GM21619 (cell line): ENCODE measurements around the gene ZNF444.
A peak's percentile ranks its signal among the peaks of the same experiment; 100 is the strongest.
"Not testable (repeated sequence)": the region's sequence is repeated elsewhere in the genome, so short reads cannot be mapped to it uniquely, and the experiment has no call there.

Experiments
- ATAC-seq: cut with Tn5 transposase; IDR thresholded peaks from one replicate; pipeline ENCODE4 v1.9.1; 2021; ENCODE audit not compliant: unreplicated experiment

Gene ZNF444

DNA sequence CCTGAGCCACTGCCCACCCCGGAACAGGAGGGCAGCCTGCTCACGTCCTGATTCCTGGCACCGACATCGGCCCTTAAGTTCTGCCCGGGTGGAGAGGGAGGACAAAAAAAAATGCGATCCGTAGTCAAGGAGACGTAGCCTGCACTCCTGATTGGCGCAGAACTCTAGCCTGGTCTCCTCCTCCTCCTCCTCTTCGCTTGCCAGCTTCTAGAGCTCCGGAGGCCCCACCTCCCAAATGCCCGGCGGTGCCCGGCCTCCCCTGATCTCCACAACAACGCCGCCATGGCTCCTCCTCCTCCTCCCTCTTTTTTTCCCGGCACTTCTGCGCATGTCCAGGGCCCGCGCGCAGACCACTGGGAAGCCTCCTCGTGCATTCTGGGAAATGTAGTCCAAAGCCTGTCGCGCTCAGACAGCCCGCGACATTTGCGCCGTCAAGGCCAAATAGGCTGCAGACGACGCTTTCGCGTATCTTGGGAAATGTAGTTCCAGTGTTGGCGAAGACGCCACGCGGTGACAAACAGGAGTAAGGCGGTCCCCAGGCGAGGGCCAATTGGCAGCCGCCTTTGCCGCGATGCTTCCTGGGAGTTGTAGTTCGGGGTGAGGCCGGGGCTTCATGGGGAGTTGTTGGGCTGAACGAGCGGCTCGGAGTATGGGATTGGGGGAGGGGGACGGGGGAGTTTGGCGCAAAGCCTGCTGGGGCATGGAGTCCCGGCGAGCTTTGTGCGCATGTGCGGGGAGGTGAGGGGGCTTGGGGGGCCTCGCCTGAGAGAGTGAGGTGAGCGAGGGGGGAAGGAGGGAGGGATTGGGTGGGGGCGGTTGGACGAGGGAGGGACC is at the start of gene ZNF444:
TSS of gene ZNF444 (plus strand) at position 705 of the 834 bp plus-strand sequence. CDS start 5,625 bp downstream, outside the sequence.
- peak; percentile 91 for ATAC-seq

DNA sequence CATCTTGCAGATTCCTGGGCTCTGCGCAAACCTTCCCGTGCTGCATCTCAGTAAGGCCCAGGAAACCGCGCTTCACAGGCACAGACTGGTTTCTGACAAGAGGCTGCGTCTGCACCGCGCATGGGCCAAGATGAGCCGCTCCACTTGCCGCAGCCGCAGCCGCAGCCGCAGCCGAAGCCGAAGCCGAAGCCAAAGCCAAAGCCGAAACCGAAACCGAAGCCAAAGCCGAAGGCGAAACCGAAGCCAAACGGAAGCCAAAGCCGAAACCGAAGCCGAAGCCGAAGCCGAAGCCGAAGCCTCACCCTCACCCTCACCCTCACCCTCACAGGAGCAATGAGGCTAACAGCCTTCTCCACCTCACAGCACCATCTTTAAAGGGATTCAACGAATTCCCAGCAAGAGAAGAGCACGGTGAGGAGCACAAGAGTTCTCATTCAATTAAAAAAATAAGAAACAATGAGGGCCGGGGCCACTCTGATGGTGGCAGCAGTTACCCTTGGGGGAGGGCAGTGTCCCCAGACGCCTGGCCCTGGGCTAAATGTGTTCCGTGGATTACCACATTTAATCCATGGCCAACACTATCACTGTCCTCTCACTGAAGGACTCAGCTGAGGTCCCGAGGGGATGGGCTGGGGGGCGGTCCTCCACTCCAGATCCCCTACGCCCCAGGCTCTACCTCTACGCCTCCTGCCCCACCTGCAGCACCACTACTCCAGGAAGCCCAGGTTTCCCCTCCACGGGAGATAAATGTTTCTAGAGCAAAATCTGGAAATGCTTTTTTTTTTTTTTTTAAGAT is 49.1 kb upstream of the ZNF444 start:
- ATAC-seq = no peak

DNA sequence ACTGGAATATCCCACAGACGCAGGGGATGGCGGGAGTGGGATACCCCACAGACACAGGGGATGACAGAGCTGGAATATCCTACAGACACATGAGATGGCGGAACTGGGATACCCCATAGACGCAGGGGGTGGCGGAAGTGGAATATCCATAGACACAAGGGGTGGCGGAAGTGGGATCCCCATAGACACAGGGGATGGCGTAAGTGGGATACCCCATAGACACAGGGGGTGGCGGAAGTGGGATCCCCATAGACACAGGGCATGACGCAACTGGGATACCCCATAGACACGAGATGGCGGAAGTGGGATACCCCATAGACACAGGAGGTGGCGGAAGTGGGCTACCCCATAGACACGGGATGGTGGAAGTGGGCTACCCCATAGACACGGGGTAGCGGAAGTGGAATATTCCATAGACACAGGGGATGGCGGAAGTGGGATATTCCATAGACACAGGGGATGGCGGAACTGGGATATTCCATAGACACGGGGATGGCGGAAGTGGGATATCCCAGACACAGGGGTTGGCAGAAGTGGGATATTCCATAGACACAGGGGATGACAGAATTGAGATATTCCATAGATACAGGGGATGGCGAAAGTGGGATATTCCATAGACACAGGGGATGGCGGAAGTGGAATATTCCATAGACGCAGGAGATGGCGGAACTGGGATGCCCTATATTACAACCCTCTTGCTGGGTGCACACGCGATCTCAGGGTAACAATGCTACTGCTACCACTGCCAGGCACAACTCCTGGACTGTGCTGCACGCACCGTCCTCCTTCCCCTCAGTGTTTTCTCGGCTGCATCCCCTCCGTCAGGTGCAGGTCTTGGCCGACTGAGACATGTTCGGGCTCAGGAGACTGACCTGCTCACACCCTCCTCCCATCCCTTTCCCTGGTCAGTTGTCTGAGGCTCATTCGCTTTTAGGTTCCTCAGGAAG is 48.1 kb upstream of the ZNF444 start:
- no peak for ATAC-seq

DNA sequence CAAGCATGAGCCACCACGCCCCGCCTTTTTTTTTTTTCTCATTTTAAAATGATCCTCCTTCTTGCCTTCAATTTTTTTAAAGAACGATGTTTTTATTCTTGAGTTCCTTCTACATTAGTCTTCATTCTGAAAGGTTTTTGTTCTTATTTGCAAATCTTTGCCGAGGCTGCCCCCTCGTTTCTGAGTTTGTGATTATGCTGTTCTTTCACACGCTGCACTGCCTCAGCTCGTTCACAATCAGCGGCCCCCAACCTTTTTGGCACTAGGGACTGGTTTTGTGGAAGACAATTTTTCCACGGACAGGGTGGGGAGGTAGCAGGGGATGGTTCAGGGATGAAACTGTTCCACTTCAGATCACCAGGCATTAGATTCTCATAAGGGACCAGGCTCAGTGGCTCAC is 46.6 kb upstream of the ZNF444 start:
- no peak for ATAC-seq

DNA sequence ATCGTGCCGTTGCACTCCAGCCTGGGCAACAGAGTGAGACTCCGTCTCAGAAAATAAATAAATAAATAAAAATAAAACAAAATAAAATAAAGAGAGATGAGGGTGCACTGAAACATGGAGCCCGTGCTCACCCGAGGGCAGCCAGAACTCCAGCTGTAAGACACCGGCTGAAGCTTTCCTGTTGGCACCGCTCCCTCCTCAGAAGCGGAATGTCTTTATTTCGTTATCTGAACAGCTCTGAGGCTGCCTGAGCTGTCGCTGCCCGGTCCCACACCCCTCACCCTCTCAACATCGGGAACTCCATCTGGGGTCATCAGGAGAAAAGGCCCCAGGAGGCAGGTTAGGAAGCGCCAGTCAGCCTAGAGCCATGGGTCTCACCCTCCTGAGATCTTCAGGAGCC is 44.4 kb upstream of the ZNF444 start:
- ATAC-seq = no peak

DNA sequence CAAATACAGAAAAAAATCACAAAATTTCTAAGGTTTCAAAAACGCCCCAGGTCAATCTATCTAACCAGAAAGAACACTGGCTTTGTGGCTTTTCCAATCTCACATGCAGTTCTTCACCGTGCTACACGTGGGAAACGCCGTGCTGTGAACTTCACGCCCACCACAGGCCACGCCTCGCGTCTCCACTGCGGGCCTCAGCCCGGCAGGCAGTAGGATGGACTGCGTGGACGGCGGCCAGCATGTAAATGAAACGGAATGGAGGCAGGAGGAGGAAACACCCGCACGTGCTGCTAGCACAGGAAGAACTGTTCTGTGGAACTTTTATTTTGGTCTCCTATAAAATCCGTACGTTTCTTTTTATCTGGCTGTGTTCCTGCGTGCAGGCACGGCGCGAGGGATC is 43.8 kb upstream of the ZNF444 start:
- no peak for ATAC-seq

DNA sequence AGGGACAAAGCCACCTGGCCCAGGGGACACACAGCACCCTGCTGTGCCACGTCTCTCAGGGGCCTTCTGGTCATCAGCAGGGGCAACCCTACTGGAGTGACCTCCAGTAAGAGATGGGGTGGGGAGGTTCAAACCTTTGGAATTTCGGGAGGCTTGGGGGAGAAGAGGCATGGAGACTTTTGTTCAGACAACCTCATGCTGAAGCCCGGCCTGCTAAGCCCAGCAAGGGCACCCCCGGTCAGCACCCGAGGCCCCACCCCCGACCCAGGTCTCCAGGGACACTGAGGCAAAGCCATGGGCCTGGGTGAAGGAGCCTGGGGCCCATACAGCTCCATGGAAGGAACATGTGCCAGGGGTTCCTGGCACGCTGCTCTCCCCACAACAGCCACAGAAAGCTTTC is 43.3 kb upstream of the ZNF444 start:
- no peak for ATAC-seq

DNA sequence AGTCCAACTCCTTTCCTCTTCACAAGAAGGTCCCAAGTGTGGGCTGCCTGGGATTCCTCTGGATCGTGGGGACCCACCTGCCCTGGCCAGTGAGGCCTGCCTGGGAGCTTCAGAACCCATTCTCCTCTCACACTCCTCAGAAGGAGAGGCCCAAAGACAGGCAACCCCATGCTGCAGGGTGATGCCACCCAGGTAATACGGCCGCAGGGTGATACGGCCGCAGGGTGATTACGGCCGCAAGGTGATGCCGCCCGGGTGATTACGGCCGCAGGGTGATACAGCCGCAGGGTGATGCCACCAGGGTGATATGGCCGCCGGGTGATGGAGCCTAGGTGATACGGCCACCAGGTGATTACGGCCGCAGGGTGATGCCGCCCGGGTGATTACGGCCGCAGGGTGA is 42.9 kb upstream of the ZNF444 start:
- not testable (repeated sequence) for ATAC-seq

DNA sequence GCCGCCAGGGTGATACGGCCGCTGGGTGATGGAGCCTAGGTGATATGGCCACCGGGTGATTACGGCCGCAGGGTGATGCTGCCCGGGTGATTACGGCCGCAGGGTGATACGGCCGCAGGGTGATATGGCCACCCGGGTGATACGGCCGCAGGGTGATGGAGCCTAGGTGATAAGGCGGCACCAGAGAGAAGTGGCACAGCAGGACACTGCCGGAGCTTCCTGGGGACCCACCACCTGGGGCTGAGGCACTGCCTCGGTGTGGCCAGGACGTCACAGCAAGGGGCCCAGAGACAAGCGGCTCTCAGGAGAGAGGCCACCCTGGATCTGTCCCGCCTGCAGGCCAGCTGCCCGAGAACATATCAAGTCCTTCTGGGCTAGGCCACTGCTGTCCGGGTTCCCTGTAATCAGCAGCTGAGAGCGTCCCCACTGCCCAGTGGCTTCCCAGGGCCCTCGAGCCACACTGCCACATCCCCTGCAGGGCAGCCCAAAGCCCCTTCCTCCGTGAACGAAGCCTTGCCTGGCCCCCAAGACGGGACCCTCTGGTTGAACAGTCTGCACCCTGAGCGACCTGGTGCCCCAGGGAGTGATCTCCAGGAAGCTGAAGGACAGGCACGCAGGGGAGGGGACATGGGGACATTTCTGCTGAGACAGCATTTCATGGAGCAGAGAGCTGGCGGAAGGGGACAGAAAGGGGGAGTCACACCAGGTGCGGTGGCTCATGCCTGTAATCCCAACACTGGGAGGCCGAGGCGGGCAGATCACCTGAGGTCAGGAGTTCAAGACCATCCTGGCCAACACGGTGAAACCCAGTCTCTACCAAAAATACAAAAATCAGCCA is 42.1 kb upstream of the ZNF444 start:
- no peak for ATAC-seq

DNA sequence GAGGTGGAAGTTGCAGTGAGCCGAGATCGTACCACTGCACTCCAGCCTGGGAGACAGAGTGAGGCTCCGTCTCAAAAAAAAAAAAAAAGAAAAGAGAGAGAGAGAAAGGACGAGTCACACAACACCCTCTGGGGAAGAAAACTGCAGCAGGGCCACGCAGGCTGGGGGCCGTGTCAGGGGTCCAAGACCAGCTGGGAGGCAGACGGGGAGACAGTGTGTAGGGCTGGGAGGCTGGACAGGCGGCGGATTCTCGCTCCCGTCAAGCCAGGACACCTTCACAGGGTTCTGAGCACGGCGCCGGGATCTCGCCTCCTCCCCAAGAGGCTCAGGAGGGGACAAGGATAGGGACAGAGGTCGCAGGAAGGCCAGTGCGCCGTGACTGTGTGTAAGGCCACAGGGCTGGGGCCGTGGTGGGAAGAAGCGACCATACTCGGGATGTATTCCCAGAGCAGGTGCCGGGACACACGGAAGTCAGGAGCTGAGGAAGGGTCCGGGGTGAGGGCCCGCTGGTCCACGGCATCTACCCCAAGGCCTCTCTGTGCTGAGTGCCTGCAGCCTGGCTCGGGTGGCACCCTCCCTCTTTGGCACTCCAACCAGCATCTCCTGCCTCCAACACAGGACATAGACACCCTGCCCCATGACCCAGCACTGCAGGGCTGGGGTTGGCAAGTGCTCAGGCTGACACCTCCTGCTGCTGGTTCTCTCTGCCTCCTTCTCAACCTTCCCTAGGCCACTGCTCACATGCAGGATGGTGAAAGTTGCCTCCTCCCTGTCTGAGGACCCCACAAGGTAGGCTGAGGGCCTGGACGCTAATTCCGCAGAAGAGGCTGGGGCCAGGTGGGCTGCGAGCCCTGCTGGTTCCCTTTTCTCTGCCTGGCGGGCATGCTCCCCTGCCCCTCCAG is 41.2 kb upstream of the ZNF444 start:
- ATAC-seq = no peak

DNA sequence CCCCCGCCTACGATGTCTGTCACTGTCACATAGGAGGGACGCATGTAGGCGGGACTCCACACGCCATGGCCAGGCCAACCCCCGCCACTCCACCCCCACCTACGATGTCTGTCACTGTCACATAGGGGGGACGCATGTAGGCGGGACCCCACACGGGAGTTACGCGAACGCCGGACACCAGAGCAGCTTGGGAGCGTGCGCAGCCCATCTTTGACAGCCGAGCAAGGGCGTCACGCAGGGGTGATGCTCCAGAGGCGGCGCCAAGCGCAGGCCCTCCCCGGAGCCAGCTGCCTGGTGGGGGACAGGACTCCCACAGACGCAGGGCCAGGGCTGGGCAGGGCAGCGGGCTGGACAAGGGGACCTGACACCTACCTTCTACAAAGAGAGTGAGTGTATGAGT is 40.0 kb upstream of the ZNF444 start:
- no peak for ATAC-seq

DNA sequence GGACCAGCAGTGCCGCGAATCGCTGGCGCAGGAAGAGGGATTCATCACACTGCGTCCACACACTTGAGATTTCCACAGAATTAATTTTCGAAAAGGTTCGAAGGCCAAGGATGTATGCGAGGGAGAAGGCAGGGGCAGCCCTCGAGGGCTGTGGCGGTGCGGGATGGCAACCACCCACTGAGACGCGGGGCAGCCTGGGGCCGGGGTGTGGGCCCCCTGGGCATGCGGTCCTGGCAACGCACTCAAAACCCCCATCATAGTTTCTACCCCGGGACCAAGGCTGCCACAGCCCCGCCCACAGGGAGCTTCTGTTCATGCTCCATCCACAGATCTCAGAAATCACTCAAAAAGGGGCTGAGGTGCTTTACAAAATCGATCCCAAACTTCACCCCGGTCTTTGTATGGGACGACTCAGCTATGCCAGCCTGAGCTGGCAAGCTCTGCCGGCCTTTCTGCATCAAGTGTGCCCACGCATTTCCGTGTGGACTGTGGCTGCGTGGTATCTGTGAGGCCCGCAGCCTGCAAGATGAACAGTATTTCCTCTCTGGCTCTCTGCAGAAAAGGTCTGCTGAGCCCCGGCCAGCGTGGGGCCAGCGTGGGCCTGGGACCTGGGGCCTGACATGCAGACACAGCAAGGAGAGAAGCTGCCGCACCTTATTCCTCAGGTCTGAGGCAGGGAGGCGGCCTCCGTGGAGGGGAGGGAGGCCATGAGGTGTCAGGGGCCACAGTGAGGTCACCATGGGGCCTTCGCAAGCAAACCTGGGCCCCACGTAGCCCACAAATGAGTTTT is 39.1 kb upstream of the ZNF444 start:
- ATAC-seq = no peak

DNA sequence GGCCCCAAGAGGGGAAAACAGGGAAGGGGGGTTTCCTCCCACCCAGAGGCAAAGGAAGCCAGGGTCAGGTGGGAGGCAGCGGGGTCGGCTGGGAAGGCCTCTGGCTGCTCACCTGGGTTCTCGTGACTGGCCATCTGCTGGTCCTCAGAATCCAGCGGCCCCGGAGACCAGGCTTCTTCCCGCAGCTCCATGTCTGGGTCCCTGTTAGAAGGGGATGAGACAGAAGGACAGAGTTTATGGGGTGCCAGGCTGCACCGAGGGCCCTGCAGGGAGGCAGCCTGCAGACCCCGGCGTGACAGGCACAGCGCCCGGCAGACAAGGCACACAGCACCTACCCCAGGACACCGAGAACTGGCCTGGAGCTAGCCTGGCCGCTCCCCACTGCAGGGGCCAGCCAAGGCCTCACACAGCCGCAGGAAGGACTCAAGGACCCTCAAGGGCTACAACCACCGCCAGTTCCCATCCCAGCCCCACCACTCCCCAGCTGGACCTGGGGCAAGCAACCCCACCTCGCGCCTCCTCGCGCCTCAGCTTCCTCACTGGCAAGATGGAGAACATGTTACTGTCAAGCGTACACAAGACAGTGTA is 38.0 kb upstream of the ZNF444 start:
- ATAC-seq = no peak

DNA sequence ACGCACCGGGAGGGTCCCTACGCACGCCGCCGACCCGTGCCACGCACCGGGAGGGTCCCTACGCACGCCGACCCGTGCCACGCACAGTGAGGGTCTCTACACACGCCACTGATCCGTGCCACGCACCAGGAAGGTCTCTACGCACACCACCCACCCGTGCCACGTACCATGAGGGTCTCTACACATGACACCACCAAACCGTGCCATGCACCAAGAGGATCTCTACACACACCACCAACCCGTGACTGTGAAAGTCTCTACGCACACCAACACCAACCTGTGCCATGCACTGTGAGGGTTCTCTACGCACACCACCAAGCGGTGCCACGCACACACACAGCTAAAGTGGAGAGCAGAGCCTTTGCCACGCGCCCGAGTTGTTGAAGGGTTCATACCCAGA is 36.7 kb upstream of the ZNF444 start:
- no peak for ATAC-seq

DNA sequence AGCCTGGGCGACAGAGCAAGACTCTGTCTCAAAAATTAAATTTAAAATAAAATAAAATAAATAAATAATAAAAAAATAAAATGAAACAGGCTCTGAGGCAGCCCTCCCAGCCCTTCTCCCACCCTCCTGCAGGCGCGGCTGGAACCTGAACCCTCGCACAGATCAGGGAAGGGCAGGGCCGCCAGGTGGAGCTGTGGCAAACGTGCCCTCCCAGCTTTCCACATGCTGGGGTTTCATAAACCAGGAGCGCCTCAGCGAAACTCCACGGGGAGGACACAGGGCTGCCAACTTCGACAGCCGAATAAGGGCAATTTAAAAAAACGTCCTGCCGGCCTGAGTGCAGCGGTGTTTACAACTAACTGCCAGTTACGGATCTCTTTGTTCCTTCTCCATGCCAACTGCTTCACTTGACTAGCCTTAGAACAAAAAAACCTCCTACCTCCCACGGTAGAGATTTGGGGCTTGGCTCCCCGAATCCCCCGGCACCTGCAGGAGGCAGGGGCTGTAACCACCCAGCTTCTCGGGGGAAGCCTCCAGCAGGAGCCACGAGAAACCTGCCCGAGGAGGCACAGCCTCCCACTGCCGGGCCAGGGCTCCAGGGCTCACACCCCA is 35.9 kb upstream of the ZNF444 start:
- no peak for ATAC-seq

DNA sequence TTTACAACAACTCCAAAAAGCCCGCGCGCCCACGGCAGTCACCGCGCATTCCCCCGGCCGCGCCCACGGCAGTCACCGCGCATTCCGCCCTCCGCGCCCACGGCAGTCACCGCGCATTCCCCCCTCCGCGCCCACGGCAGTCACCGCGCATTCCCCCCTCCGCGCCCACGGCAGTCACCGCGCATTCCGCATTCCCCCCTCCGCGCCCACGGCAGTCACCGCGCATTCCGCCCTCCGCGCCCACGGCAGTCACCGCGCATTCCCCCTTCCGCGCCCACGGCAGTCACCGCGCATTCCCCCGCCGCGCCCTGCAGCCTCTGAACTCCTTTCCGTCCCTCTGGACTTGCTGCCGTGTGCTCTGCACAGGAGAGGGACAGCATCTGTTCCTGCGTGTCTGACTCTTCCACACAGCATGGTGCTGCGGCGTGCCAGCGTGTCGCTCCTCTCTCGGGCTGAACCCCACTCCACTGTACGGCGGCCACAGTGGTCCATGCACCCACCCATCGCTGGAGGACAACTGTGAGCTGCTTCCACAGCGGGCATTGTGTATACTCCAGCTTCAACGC is 35.2 kb upstream of the ZNF444 start:
- not testable (repeated sequence) for ATAC-seq

DNA sequence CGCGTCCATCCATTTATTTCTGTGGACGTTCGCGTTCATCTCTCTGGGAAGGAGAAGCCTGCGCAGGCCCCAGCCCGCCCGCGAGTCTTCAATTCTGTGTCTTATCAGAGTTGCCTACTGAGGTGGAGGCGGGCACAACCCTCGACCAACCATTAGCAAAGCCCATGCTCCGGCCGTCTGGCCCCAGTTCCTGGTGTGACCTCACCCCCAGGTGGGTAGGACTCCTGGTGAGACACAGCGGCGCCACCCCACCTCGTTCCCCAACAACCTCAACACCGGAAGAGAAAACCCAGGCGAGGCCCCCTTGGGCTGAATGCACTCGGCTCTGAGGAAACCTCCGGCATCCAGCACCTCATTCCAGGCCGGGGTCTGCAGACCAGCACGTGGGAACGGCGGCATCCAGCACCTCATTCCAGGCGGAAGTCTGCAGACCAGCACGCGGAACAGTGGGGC is 34.7 kb upstream of the ZNF444 start:
- no peak for ATAC-seq
